Neutrophil (primary cell): ENCODE measurements around the gene MFF.
"Not testable (repeated sequence)": the region's sequence is repeated elsewhere in the genome, so short reads cannot be mapped to it uniquely, and the experiment has no call there.

Experiments used
- H3K27ac ChIP-seq: fragments of 200-600 bp; sonication (generic); 2 replicates; pipeline ENCODE4 v1.5.1; 2016; ENCODE audit warnings: mild to moderate bottlenecking, moderate library complexity
- H3K27me3 ChIP-seq: fragments of 200-600 bp; sonication (generic); 2 replicates; pipeline ENCODE4 v1.6.0; 2016; ENCODE audit warnings: mild to moderate bottlenecking
- H3K36me3 ChIP-seq: fragments of 200-600 bp; sonication (generic); 2 replicates; pipeline ENCODE4 v1.5.1; 2017
- H3K4me1 ChIP-seq, 2 experiments: fragments of 200-600 bp in 1 of 2; sonication (generic) in 1 of 2; 1 replicate in 1 of 2; 2 replicates in 1 of 2; pipeline versions ENCODE4 v1.5.1 to v1.6.1; 2013 to 2016; ENCODE audit warnings: low read depth in 1 of 2, low read length in 1 of 2, mild to moderate bottlenecking in 1 of 2, moderate library complexity in 1 of 2; ENCODE audit not compliant: control insufficient read depth in 1 of 2, insufficient read depth in 1 of 2
- H3K4me3 ChIP-seq, 2 experiments: fragments of 200-600 bp in 1 of 2; sonication (generic) in 1 of 2; 1 replicate in 1 of 2; 2 replicates in 1 of 2; pipeline ENCODE4 v1.5.1; 2013 to 2016; ENCODE audit warnings: low read depth in 1 of 2, low read length in 1 of 2, mild to moderate bottlenecking in 1 of 2, moderate library complexity in 1 of 2
- H3K9me3 ChIP-seq: fragments of 200-600 bp; sonication (generic); 2 replicates; pipeline ENCODE4 v1.5.1; 2016
- TF ChIP-seq, protein P1 (sequence below): fragments of 200-600 bp; sonication (generic); IDR thresholded peaks from 2 replicates; pipeline ENCODE4 v1.5.1; 2016; ENCODE audit warnings: antibody characterized with exemption

The MFF gene

DNA sequence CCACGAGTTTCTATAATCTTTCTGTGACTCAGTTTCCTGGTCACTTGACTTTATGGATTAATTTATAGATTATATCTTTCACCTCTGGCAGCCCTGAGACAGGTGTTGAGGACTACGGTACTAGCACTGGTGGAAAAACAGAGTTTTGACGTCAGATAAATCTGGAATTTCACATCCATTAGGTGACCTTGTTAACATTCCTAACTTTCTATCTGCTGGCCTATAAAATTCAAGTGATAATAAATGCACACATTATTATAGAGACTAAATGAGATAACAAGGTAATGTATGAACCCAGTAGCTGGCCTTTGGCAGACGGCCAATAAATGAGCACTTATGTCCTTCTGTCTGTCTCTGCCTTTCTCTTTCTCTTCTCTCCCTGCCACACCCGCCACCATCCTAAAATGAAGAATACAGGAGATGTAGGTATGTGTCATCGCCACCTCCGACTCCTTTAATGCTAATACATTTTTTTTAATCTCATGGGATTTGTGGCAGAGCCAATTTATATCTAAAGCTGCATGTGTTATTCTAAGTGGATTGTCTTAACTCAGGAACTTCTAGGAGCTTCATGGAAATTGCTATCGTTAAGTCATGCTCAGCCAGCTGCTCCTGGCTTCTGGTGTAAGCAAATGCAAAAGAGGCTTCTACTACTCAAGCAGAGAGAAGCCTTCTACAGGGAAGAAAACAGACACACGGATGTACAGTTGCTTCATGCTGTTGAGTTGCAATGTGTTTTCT is 51.8 kb downstream of the MFF start:
- TF ChIP-seq, protein P1, sequence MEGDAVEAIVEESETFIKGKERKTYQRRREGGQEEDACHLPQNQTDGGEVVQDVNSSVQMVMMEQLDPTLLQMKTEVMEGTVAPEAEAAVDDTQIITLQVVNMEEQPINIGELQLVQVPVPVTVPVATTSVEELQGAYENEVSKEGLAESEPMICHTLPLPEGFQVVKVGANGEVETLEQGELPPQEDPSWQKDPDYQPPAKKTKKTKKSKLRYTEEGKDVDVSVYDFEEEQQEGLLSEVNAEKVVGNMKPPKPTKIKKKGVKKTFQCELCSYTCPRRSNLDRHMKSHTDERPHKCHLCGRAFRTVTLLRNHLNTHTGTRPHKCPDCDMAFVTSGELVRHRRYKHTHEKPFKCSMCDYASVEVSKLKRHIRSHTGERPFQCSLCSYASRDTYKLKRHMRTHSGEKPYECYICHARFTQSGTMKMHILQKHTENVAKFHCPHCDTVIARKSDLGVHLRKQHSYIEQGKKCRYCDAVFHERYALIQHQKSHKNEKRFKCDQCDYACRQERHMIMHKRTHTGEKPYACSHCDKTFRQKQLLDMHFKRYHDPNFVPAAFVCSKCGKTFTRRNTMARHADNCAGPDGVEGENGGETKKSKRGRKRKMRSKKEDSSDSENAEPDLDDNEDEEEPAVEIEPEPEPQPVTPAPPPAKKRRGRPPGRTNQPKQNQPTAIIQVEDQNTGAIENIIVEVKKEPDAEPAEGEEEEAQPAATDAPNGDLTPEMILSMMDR, result no peak
- Histone ChIP-seq H3K27me3 (peaks cover 30% of the 10 kb centered on the region), H3K27ac (no peak overlapping the region), H3K4me1 (peaks cover 0 to 8% of the 10 kb centered on the region in 2 experiments), H3K36me3 (no peaks in the 10 kb centered on the region), H3K9me3 (no peaks in the 10 kb centered on the region), H3K4me3 (no peak overlapping the region)

DNA sequence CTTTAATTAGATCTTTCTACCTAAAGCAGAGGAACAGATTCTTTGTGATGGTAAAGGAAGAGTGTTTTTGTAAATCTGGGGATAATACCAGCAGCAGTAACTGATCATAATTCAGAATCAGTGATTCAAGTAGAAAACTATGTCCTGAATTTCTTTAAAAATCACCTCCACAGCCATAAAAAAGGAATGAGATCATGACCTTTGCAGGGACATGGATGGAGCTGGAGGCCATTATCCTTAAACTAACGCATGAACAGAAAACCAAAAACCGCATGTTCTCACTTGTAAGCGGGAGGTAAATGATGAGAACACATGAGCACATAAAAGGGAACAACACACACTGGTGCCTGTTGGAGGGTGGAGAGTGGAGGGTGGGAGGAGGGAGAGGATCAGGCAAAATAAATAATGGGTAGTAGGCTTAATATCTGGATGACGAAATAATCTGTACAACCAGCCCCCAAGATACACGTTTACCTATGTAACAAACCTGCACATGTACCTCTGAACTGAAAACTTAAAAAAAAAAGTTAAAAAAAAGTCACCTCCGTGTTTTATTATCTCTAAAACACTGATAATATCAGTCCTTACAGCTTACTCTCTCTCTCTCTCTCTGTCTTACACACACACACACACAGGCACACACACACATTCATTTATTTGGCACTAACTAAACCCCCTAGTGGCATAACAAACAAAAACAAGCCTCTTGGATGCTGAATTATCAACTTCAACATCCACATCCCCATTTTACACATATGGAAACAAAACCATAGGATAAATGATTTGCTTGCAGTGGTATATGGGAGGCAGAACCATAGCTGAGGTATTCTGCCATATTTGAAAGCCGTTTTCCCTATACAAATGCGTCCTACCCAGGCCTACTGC is 52.7 kb downstream of the MFF start:
- no peak overlapping the region for H3K27ac ChIP-seq
- H3K36me3 ChIP-seq, result no peaks in the 10 kb centered on the region
- no peaks in the 10 kb centered on the region for H3K9me3 ChIP-seq
- peaks cover 30% of the 10 kb centered on the region for H3K27me3 ChIP-seq
- TF ChIP-seq, protein P1, result no peak
- peaks cover 0 to 8% of the 10 kb centered on the region in 2 experiments for H3K4me1 ChIP-seq
- no peak overlapping the region for H3K4me3 ChIP-seq

DNA sequence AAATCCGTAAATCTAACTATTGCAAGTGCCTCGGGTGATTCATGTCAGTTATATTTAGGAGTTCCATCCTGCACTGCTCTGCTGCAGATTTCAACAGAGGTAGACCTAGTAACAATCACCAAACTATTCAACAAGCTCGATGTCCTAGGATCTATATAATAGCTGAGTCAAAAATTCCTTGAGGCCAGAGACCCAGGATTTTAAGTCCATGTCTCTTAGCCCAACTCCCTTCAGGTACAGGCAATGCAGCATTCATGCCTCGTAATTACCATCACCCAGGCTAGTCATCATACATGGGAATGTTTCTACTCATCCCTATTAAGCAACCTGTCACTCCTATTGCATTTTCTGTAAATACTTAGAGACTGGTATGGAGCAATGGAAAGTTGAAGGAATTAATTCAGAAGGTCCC is 53.3 kb downstream of the MFF start:
- H3K4me1 ChIP-seq, result peaks cover 0 to 8% of the 10 kb centered on the region in 2 experiments
- H3K27ac ChIP-seq, result no peak overlapping the region
- TF ChIP-seq, protein P1, result no peak

DNA sequence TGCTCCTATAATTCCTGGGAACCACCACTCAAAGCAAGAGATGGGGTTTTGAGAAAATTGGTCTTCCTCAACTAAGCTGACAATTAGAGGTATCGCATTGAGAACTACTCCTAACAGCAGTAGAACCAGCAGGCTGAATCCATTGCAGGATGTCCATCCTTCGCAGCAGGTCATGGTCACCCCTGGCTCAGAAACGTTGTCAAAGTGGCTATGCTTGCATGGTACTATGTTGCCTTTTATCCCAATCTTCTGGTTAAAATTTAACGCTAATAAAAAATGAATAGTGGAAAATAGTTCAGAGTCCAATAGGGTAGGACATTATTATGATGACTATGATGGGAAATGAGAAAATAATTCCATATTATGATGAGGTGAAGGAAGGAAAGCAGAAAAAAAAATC is 54.0 kb downstream of the MFF start, which contains the start of gene TM4SF20:
TSS of gene TM4SF20 (minus strand) at position 212 of the 400 bp plus-strand sequence. CDS start at position 174, 38 bp downstream.
- Histone ChIP-seq H3K27ac (no peak within 1 kb of the TSS), H3K4me3 (no peak within 1 kb of the TSS)

More for the DNA sequence above, 53.3 kb downstream of the MFF start:
- H3K27me3 ChIP-seq, result peaks cover 30% of the 10 kb centered on the region
- H3K4me3 ChIP-seq, result no peak overlapping the region
- H3K36me3 ChIP-seq, result no peaks in the 10 kb centered on the region
- H3K9me3 ChIP-seq, result no peaks in the 10 kb centered on the region

GRCh38 chr2:227382241-227382835 is 57.3 kb downstream of the MFF start:
- peaks cover 40% of the 10 kb centered on the region for H3K27me3 ChIP-seq
- not testable (repeated sequence) for H3K9me3 ChIP-seq, H3K4me3 ChIP-seq, H3K36me3 ChIP-seq, H3K27ac ChIP-seq
- H3K4me1 ChIP-seq, result peaks cover 3 to 11% of the 10 kb centered on the region in 2 experiments

More for the DNA sequence above, 54.0 kb downstream of the MFF start, which contains the start of gene TM4SF20:
- no peaks in the 10 kb centered on the region for H3K36me3 ChIP-seq
- peaks cover 0 to 8% of the 10 kb centered on the region in 2 experiments for H3K4me1 ChIP-seq
- no peaks in the 10 kb centered on the region for H3K9me3 ChIP-seq
- TF ChIP-seq, protein P1, result no peak
- peaks cover 35% of the 10 kb centered on the region for H3K27me3 ChIP-seq
